HepG2 (cell line): ENCODE data around the gene DHRS1.

Experiments
- EZH2 ChIP-seq: conservative IDR thresholded peaks from 2 replicates; pipeline ENCODE4 v1.6.1; 2012; ENCODE audit warnings: mild to moderate bottlenecking, low read depth, low read length, moderate library complexity
- JUND ChIP-seq: sonication (generic); formaldehyde crosslinking; IDR thresholded peaks from 2 replicates; pipeline ENCODE4 v1.8.0; 2022; ENCODE audit warnings: mild to moderate bottlenecking, missing genetic modification reagents
- MEF2D ChIP-seq: sonication (generic); formaldehyde crosslinking; IDR thresholded peaks from 2 replicates; pipeline ENCODE4 v1.5.1; 2020; ENCODE audit warnings: mild to moderate bottlenecking, missing genetic modification reagents
- MZF1 ChIP-seq: sonication (generic); formaldehyde crosslinking; IDR thresholded peaks from 2 replicates; pipeline ENCODE4 v1.8.1; 2023; ENCODE audit warnings: mild to moderate bottlenecking, missing genetic modification reagents, borderline replicate concordance
- POLR2A ChIP-seq, 2 experiments: IDR thresholded peaks; 2 replicates each; pipeline ENCODE4 v1.6.1; 2011; ENCODE audit warnings: low read depth in 2 of 2, low read length in 2 of 2, mild to moderate bottlenecking in 1 of 2, moderate library complexity in 1 of 2; ENCODE audit not compliant: insufficient read depth in 1 of 2
- PRPF4 ChIP-seq: fragments of 200-400 bp; formaldehyde crosslinking; IDR thresholded peaks from 2 replicates; pipeline ENCODE4 v1.6.1; 2016; ENCODE audit warnings: low read length, low read depth; ENCODE audit not compliant: poor library complexity, severe bottlenecking
- YY1 ChIP-seq: IDR thresholded peaks from 2 replicates; pipeline ENCODE4 v1.6.1; 2011; ENCODE audit warnings: low read length, low read depth, moderate library complexity, mild to moderate bottlenecking; ENCODE audit not compliant: insufficient read depth, insufficient replicate concordance
- ZBTB37 ChIP-seq: sonication (generic); formaldehyde crosslinking; IDR thresholded peaks from 2 replicates; pipeline ENCODE4 v1.4.0; 2020; ENCODE audit warnings: mild to moderate bottlenecking, missing genetic modification reagents
- ZFY ChIP-seq: sonication (generic); formaldehyde crosslinking; IDR thresholded peaks from 2 replicates; pipeline ENCODE4 v1.4.0; 2020; ENCODE audit warnings: missing genetic modification reagents
- ZNF138 ChIP-seq: sonication (generic); formaldehyde crosslinking; IDR thresholded peaks from 2 replicates; pipeline ENCODE4 v1.5.0; 2020; ENCODE audit warnings: mild to moderate bottlenecking, low read depth, missing genetic modification reagents
- TF ChIP-seq, protein P1 (sequence below): sonication (generic); formaldehyde crosslinking; IDR thresholded peaks from 2 replicates; pipeline ENCODE4 v1.5.0; 2020; ENCODE audit warnings: mild to moderate bottlenecking, missing genetic modification reagents, moderate library complexity

DNA sequence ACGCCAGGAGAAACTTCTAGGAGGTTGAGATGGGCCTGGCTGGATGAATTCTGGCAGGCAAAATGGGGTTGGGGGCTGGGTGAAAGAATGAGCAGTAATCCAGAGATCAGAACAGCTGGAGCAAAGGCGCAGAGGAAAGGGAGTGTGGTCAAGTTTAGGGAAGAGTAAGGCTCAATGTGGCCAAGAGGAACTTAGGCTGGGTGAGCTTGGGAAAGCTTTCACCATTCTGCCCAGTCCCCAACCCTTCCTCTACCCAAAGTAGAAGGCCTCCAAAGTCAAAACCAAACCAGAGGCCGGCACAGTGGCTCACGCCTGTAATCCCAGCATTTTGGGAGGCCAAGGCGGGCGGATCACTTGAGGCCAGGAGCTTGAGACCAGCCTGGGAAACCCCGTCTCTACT lies 17.9 kb downstream of the DHRS1 start:
- TF ChIP-seq YY1 = no peak
- no peak for TF ChIP-seq PRPF4
- no peak for TF ChIP-seq ZBTB37
- no peak for TF ChIP-seq EZH2
- no peak for TF ChIP-seq MEF2D (CRISPR knock-in tag)
- TF ChIP-seq JUND (CRISPR knock-in tag) = no peak
- TF ChIP-seq, protein P1, sequence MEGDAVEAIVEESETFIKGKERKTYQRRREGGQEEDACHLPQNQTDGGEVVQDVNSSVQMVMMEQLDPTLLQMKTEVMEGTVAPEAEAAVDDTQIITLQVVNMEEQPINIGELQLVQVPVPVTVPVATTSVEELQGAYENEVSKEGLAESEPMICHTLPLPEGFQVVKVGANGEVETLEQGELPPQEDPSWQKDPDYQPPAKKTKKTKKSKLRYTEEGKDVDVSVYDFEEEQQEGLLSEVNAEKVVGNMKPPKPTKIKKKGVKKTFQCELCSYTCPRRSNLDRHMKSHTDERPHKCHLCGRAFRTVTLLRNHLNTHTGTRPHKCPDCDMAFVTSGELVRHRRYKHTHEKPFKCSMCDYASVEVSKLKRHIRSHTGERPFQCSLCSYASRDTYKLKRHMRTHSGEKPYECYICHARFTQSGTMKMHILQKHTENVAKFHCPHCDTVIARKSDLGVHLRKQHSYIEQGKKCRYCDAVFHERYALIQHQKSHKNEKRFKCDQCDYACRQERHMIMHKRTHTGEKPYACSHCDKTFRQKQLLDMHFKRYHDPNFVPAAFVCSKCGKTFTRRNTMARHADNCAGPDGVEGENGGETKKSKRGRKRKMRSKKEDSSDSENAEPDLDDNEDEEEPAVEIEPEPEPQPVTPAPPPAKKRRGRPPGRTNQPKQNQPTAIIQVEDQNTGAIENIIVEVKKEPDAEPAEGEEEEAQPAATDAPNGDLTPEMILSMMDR (CRISPR knock-in tag) = no peak
- TF ChIP-seq ZNF138 (CRISPR knock-in tag) = no peak
- no peak for TF ChIP-seq ZFY (CRISPR knock-in tag)
- no peak for TF ChIP-seq MZF1 (CRISPR knock-in tag)
- TF ChIP-seq POLR2A (IDR thresholded peaks at IDR 0.05; ENCODE audit: insufficient read depth in 1 of 2, low read depth in 2 of 2, low read length in 2 of 2) = no peak
